GM12891 (cell line): ENCODE results near the gene SNTA1.

ENCODE experiments used
- DNase-seq: peaks from one replicate; pipeline ENCODE4 v3.0.0; 2011; ENCODE audit warnings: low spot score; ENCODE audit not compliant: insufficient read length
- FAIRE-seq: peaks from 2 replicates; lab custom pipeline; 2011; peaks lifted over from hg19 to GRCh38; lab: Jason Lieb, UNC
- PAX5 ChIP-seq: IDR thresholded peaks from 2 replicates; pipeline ENCODE4 v1.6.1; 2011; ENCODE audit warnings: low read length, moderate library complexity, mild to moderate bottlenecking; ENCODE audit not compliant: insufficient read depth, severe bottlenecking
- POLR2A ChIP-seq: IDR thresholded peaks from 2 replicates; pipeline ENCODE4 v1.6.1; 2011; ENCODE audit warnings: low read depth, low read length, control low read depth
- POLR2AphosphoS5 ChIP-seq: IDR thresholded peaks from 2 replicates; pipeline ENCODE4 v1.6.1; 2011; ENCODE audit warnings: low read depth, low read length, control low read depth
- POU2F2 ChIP-seq: IDR thresholded peaks from 2 replicates; pipeline ENCODE4 v1.6.1; 2011; ENCODE audit warnings: low read depth, mild to moderate bottlenecking, control low read depth, low read length, moderate library complexity
- SPI1 ChIP-seq: IDR thresholded peaks from 2 replicates; pipeline ENCODE4 v1.6.1; 2011; ENCODE audit warnings: low read depth, low read length, control low read depth
- TAF1 ChIP-seq: IDR thresholded peaks from 2 replicates; pipeline ENCODE4 v1.6.1; 2011; ENCODE audit warnings: low read depth, low read length, control low read depth

SNTA1 gene

GRCh38 chr20:33480048-33480447, 36.5 kb upstream of the SNTA1 start:
- TF ChIP-seq POU2F2 (no peak), TAF1 (no peak), SPI1 (no peak), POLR2A (no peak), POLR2AphosphoS5 (no peak), PAX5 (no peak)
- DNase-seq (no peak), FAIRE-seq (no peak)

- TF ChIP-seq TAF1 (no peak), POU2F2 (no peak), PAX5 (no peak), POLR2AphosphoS5 (no peak), POLR2A (no peak), SPI1 (no peak)
- DNase-seq = no peak
- FAIRE-seq = no peak
Measured at GRCh38 chr20:33477386-33478234, 34.0 kb upstream of the SNTA1 start.

- FAIRE-seq = no peak
- no peak for TF ChIP-seq POU2F2
- no peak for TF ChIP-seq PAX5
- TF ChIP-seq SPI1 = no peak
- no peak for TF ChIP-seq POLR2A
- TF ChIP-seq POLR2AphosphoS5 = no peak
- no peak for TF ChIP-seq TAF1
- DNase-seq = no peak
Measured at GRCh38 chr20:33475381-33476152, 32.0 kb upstream of the SNTA1 start.

GRCh38 chr20:33474963-33475362, 31.4 kb upstream of the SNTA1 start:
- no peak for DNase-seq
- no peak for FAIRE-seq
- no peak for TF ChIP-seq PAX5
- TF ChIP-seq POU2F2 = no peak
- TF ChIP-seq TAF1 = no peak
- no peak for TF ChIP-seq POLR2A
- no peak for TF ChIP-seq SPI1
- TF ChIP-seq POLR2AphosphoS5 = no peak

- no peak for DNase-seq
- no peak for TF ChIP-seq PAX5
- TF ChIP-seq POLR2AphosphoS5 = no peak
- no peak for TF ChIP-seq POLR2A
- TF ChIP-seq SPI1 = no peak
- no peak for FAIRE-seq
Measured at GRCh38 chr20:33474097-33474873, 30.7 kb upstream of the SNTA1 start.

- DNase-seq = no peak
- no peak for FAIRE-seq
- TF ChIP-seq POLR2A (no peak), PAX5 (no peak), POU2F2 (no peak), TAF1 (no peak), POLR2AphosphoS5 (no peak), SPI1 (no peak)
Measured at GRCh38 chr20:33472868-33473435, 29.4 kb upstream of the SNTA1 start.

- FAIRE-seq (no peak), DNase-seq (no peak)
- TF ChIP-seq POLR2AphosphoS5 = no peak
- no peak for TF ChIP-seq POU2F2
- TF ChIP-seq SPI1 = no peak
- no peak for TF ChIP-seq POLR2A
- no peak for TF ChIP-seq PAX5
- TF ChIP-seq TAF1 = no peak
Measured at GRCh38 chr20:33470866-33471265, 27.3 kb upstream of the SNTA1 start.

- no peak for FAIRE-seq
- no peak for DNase-seq
Measured at GRCh38 chr20:33470457-33470856, 26.9 kb upstream of the SNTA1 start.

GRCh38 chr20:33466303-33466646, 22.7 kb upstream of the SNTA1 start:
- DNase-seq = no peak
- FAIRE-seq = no peak
- no peak for TF ChIP-seq POLR2A

More at GRCh38 chr20:33470457-33470856, 26.9 kb upstream of the SNTA1 start:
- no peak for TF ChIP-seq PAX5
- TF ChIP-seq POU2F2 = no peak
